Measurements from ENCODE around the gene NMNAT1. TPM values are rescaled to one million over a fixed set of nuclear protein-coding genes. Genes with fewer than 3 reads are reported as not detected.
"Not testable (repeated sequence)": the region's sequence is repeated elsewhere in the genome, so short reads cannot be mapped to it uniquely, and the experiment has no call there.

NMNAT1 gene
- total and polyA plus RNA-seq, 2 of the 8 experiments (the other 6 are each of a cell fraction or from before 2014, with no cell fraction given): 2.0 to 2.5 TPM

GRCh38 chr1:10020678-10021077 lies 77.4 kb downstream of the NMNAT1 start:
- H2BK12ac ChIP-seq (ENCODE audit: low read depth, low read length); H4K5ac ChIP-seq (ENCODE audit: insufficient read length, low read depth, low read length); H3K23me2 ChIP-seq (ENCODE audit: low read depth, low read length); H3K4me2 ChIP-seq (ENCODE audit: insufficient read depth in 1 of 2, low read depth in 2 of 2, low read length in 2 of 2); H2AFZ ChIP-seq (ENCODE audit: low read length); H4K20me1 ChIP-seq (replicated peaks in 1 of 2; ENCODE audit: control insufficient read depth in 1 of 2, insufficient read depth in 2 of 2, low read length in 2 of 2); H3K18ac ChIP-seq (ENCODE audit: extremely low read depth, low read length); H2BK20ac ChIP-seq (ENCODE audit: low read length); H3K23ac ChIP-seq (ENCODE audit: insufficient read length); H3K36me3 ChIP-seq (ENCODE audit: control insufficient read depth in 2 of 4, insufficient read depth in 4 of 4, low read length in 3 of 4); H3K56ac ChIP-seq (replicated peaks; ENCODE audit: insufficient read length, low read depth, low read length); H3K4me3 ChIP-seq (ENCODE audit: extremely low read depth in 1 of 4, insufficient read depth in 2 of 4, low read depth in 3 of 4, low read length in 4 of 4); H4K91ac ChIP-seq (replicated peaks; ENCODE audit: insufficient read length, low read length); H3K4ac ChIP-seq (replicated peaks; ENCODE audit: insufficient read length, low read depth, low read length); H3K9me3 ChIP-seq (ENCODE audit: insufficient read depth in 2 of 2, low read depth in 1 of 2, low read length in 1 of 2); H2BK5ac ChIP-seq (ENCODE audit: low read depth, low read length); FAIRE-seq; H3K9ac ChIP-seq (replicated peaks in 1 of 4; ENCODE audit: extremely low read depth in 1 of 4, low read depth in 3 of 4, low read length in 3 of 4); H3K79me1 ChIP-seq (ENCODE audit: low read depth, low read length); H3K14ac ChIP-seq (ENCODE audit: insufficient read length); H4K8ac ChIP-seq (ENCODE audit: extremely low read depth, insufficient read depth, low read length); H3K27ac ChIP-seq (ENCODE audit: low read depth, low read length); H2BK120ac ChIP-seq (replicated peaks; ENCODE audit: low read depth, low read length); H3K4me1 ChIP-seq (replicated peaks in 1 of 4; ENCODE audit: control insufficient read depth in 3 of 4, insufficient read depth in 4 of 4, low read length in 3 of 4); DNase-seq (ENCODE audit: low read depth in 1 of 2, low spot score in 2 of 2); H3K79me2 ChIP-seq (ENCODE audit: control insufficient read depth in 1 of 2, insufficient read depth in 2 of 2, low read length in 2 of 2); POLR2A ChIA-PET (ENCODE audit: partially characterized antibody); H3K27me3 ChIP-seq (replicated peaks in 1 of 4; ENCODE audit: control insufficient read depth in 3 of 4, extremely low read depth in 1 of 4, insufficient read depth in 3 of 4, low read length in 3 of 4); H2BK15ac ChIP-seq (ENCODE audit: low read length); H2AK5ac ChIP-seq (ENCODE audit: low read depth, low read length): not testable (repeated sequence)
- CTCF ChIA-PET (ENCODE audit: partially characterized antibody): interaction anchor here (0.8 kb wide), 3 partner anchors 16 to 20 kb away, joined by 3 to 4 read pairs (median 3); no protein-coding TSS in a partner anchor
- WGBS, 2 experiments (ENCODE audit: extremely low coverage in 1 of 2, insufficient coverage in 1 of 2, insufficient read length in 1 of 2, insufficient replicate concordance in 2 of 2, low coverage in 1 of 2, low lambda C conversion rate in 2 of 2, missing lambda C conversion rate in 1 of 2): 82% methylated on average over 2 of the region's 2 CpGs; no CpG with 5 or more reads in 1 of the 2 experiments

DNA sequence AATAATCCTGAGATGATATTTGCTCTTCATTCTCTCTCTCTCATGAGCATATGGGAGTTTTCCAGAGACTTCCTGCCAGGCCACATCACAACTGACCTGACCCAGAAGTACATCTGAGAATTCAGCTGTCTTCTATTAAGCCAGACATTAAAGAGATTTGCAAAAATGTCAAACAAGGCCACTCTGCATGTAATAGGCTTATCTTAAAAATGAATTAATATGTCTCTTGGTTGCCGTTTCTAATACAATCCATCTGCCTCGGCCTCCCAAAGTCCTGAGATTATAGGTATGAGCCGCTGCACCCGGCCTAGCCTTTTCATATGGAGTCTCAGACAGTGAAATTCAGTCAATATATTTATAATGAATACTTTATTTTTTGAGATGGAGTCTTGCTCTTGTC lies 78.7 kb downstream of the NMNAT1 start:
- H3K79me1 ChIP-seq (ENCODE audit: low read depth, low read length); H3K9me3 ChIP-seq (ENCODE audit: insufficient read depth in 2 of 2, low read depth in 1 of 2, low read length in 1 of 2); H2AFZ ChIP-seq (ENCODE audit: low read length); H3K27me3 ChIP-seq (replicated peaks in 1 of 4; ENCODE audit: control insufficient read depth in 3 of 4, extremely low read depth in 1 of 4, insufficient read depth in 3 of 4, low read length in 3 of 4); H2AK5ac ChIP-seq (ENCODE audit: low read depth, low read length); H4K8ac ChIP-seq (ENCODE audit: extremely low read depth, insufficient read depth, low read length); H2BK20ac ChIP-seq (ENCODE audit: low read length); H2BK12ac ChIP-seq (ENCODE audit: low read depth, low read length); H4K20me1 ChIP-seq (replicated peaks in 1 of 2; ENCODE audit: control insufficient read depth in 1 of 2, insufficient read depth in 2 of 2, low read length in 2 of 2); FAIRE-seq; H3K4ac ChIP-seq (replicated peaks; ENCODE audit: insufficient read length, low read depth, low read length); H3K23me2 ChIP-seq (ENCODE audit: low read depth, low read length); H2BK15ac ChIP-seq (ENCODE audit: low read length); H3K27ac ChIP-seq (ENCODE audit: low read depth, low read length); POLR2A ChIA-PET (ENCODE audit: partially characterized antibody); DNase-seq (ENCODE audit: low read depth in 1 of 2, low spot score in 2 of 2); H3K4me1 ChIP-seq (replicated peaks in 1 of 4; ENCODE audit: control insufficient read depth in 3 of 4, insufficient read depth in 4 of 4, low read length in 3 of 4); H2BK120ac ChIP-seq (replicated peaks; ENCODE audit: low read depth, low read length); H3K4me3 ChIP-seq (ENCODE audit: extremely low read depth in 1 of 4, insufficient read depth in 2 of 4, low read depth in 3 of 4, low read length in 4 of 4); H3K79me2 ChIP-seq (ENCODE audit: control insufficient read depth in 1 of 2, insufficient read depth in 2 of 2, low read length in 2 of 2); H3K4me2 ChIP-seq (ENCODE audit: insufficient read depth in 1 of 2, low read depth in 2 of 2, low read length in 2 of 2); H3K18ac ChIP-seq (ENCODE audit: extremely low read depth, low read length); H4K5ac ChIP-seq (ENCODE audit: insufficient read length, low read depth, low read length); H2BK5ac ChIP-seq (ENCODE audit: low read depth, low read length); H4K91ac ChIP-seq (replicated peaks; ENCODE audit: insufficient read length, low read length); H3K23ac ChIP-seq (ENCODE audit: insufficient read length); H3K9ac ChIP-seq (replicated peaks in 1 of 4; ENCODE audit: extremely low read depth in 1 of 4, low read depth in 3 of 4, low read length in 3 of 4); H3K36me3 ChIP-seq (ENCODE audit: control insufficient read depth in 2 of 4, insufficient read depth in 4 of 4, low read length in 3 of 4); H3K14ac ChIP-seq (ENCODE audit: insufficient read length); H3K56ac ChIP-seq (replicated peaks; ENCODE audit: insufficient read length, low read depth, low read length): not testable (repeated sequence)
- CTCF ChIA-PET (ENCODE audit: partially characterized antibody): interaction anchor here (0.7 to 0.9 kb wide), 2 partner anchors 9 to 131 kb away, joined by 3 read pairs; no protein-coding TSS in a partner anchor
- 89% methylated on average over 4 of the region's 4 CpGs; no CpG with 5 or more reads in 1 of the 2 experiments for WGBS, 2 experiments (ENCODE audit: extremely low coverage in 1 of 2, insufficient coverage in 1 of 2, insufficient read length in 1 of 2, insufficient replicate concordance in 2 of 2, low coverage in 1 of 2, low lambda C conversion rate in 2 of 2, missing lambda C conversion rate in 1 of 2)

Data from H1 (cell line).